ENCODE measurements around the gene SCPEP1. TPM values are rescaled to one million over a fixed set of nuclear protein-coding genes. Genes with fewer than 3 reads are reported as not detected.
A peak's percentile ranks its signal among the peaks of the same experiment; 100 is the strongest.

SCPEP1 gene
- total and polyA plus RNA-seq, 2 of the 13 experiments (the other 11 are each of a cell fraction or from before 2014, with no cell fraction given), result 24.3 to 27.3 TPM

GRCh38 chr17:56960596-56961538, 17.1 kb upstream of the SCPEP1 start, which contains the start of gene COIL (continued):
- TF ChIP-seq, protein P1, sequence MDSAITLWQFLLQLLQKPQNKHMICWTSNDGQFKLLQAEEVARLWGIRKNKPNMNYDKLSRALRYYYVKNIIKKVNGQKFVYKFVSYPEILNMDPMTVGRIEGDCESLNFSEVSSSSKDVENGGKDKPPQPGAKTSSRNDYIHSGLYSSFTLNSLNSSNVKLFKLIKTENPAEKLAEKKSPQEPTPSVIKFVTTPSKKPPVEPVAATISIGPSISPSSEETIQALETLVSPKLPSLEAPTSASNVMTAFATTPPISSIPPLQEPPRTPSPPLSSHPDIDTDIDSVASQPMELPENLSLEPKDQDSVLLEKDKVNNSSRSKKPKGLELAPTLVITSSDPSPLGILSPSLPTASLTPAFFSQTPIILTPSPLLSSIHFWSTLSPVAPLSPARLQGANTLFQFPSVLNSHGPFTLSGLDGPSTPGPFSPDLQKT (CRISPR knock-in tag; IDR thresholded peaks at IDR 0.05; ENCODE audit: borderline replicate concordance), result no peak
- TF ChIP-seq ELF1 (CRISPR knock-in tag; IDR thresholded peaks at IDR 0.05), result peak; percentile 65
- TF ChIP-seq ZNF160 (CRISPR knock-in tag; IDR thresholded peaks at IDR 0.05), result peak; percentile 80
- no peak for TF ChIP-seq RBAK (CRISPR knock-in tag; IDR thresholded peaks at IDR 0.05)
- TF ChIP-seq PTBP1 (IDR thresholded peaks at IDR 0.05; ENCODE audit: low read depth, low read length, poor library complexity, severe bottlenecking), result no peak
- TF ChIP-seq, protein P2, sequence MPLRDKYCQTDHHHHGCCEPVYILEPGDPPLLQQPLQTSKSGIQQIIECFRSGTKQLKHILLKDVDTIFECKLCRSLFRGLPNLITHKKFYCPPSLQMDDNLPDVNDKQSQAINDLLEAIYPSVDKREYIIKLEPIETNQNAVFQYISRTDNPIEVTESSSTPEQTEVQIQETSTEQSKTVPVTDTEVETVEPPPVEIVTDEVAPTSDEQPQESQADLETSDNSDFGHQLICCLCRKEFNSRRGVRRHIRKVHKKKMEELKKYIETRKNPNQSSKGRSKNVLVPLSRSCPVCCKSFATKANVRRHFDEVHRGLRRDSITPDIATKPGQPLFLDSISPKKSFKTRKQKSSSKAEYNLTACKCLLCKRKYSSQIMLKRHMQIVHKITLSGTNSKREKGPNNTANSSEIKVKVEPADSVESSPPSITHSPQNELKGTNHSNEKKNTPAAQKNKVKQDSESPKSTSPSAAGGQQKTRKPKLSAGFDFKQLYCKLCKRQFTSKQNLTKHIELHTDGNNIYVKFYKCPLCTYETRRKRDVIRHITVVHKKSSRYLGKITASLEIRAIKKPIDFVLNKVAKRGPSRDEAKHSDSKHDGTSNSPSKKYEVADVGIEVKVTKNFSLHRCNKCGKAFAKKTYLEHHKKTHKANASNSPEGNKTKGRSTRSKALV (CRISPR knock-in tag; IDR thresholded peaks at IDR 0.05), result peak; percentile 72; the same call in 1 of the 2 replicates
- TF ChIP-seq ZNF142 (CRISPR knock-in tag; IDR thresholded peaks at IDR 0.05), result peak; percentile 77; the same call in 1 of the 2 replicates
- TF ChIP-seq ATF3 (CRISPR knock-in tag; IDR thresholded peaks at IDR 0.05), result no peak; the same call in 1 of the 2 replicates
- TF ChIP-seq ZC3H13 (CRISPR knock-in tag; IDR thresholded peaks at IDR 0.05), result peak; percentile 64; the same call in 1 of the 2 replicates
- peak; percentile 95; the same call in 1 of the 2 replicates for TF ChIP-seq ZNF614 (CRISPR knock-in tag; IDR thresholded peaks at IDR 0.05; ENCODE audit: borderline replicate concordance)
- TF ChIP-seq, protein P3, sequence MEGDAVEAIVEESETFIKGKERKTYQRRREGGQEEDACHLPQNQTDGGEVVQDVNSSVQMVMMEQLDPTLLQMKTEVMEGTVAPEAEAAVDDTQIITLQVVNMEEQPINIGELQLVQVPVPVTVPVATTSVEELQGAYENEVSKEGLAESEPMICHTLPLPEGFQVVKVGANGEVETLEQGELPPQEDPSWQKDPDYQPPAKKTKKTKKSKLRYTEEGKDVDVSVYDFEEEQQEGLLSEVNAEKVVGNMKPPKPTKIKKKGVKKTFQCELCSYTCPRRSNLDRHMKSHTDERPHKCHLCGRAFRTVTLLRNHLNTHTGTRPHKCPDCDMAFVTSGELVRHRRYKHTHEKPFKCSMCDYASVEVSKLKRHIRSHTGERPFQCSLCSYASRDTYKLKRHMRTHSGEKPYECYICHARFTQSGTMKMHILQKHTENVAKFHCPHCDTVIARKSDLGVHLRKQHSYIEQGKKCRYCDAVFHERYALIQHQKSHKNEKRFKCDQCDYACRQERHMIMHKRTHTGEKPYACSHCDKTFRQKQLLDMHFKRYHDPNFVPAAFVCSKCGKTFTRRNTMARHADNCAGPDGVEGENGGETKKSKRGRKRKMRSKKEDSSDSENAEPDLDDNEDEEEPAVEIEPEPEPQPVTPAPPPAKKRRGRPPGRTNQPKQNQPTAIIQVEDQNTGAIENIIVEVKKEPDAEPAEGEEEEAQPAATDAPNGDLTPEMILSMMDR (CRISPR knock-in tag; IDR thresholded peaks at IDR 0.05), result peak; percentile 98
- TF ChIP-seq PHF5A (CRISPR knock-in tag; IDR thresholded peaks at IDR 0.05; ENCODE audit: low read depth, unreplicated experiment), result no peak
- TF ChIP-seq RNF219 (CRISPR knock-in tag; IDR thresholded peaks at IDR 0.05), result no peak
